Measurements from ENCODE around the gene POLA1.

The POLA1 gene

DNA sequence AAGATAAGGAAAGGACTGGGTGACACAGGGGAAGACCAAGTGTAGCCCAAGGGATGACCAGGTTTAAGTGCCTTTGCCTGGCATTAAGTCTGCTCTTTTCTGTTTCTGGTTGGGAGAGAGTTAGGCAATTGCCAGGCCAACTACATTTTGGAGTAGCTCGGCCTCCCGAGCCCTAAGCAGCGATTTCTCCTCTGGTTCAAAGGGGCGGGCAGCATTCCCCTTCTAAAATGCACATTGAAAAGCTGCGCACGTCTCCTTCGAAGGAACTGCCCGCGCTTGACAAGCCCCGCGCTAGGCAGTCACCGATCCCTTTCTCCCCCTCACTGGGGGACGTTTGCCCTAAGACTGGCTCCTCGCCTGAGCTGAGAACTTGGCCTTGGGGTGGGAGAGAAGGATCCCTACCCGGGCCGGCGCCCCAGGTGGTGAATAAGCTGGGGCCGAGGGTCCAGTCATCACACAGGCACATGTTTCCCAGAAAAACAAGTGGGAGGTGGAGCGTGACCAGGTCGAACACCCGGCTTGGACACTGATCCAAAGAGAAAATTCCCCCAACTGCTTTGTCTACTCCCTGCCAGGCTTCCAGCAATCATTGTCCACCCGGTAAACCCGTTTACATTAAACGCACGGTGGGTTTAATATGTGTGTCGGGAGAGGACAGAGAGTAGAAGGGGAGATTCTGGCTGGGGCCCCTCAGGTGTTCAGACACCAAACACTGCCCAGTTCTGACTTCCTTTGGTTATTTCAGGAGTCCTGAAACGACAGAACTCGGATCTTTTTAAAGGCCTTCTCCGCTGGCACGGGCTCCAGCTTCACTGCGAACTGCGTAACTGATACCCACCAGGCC, 318.1 kb downstream of the POLA1 start:
- DNase-seq, result no peak

DNA sequence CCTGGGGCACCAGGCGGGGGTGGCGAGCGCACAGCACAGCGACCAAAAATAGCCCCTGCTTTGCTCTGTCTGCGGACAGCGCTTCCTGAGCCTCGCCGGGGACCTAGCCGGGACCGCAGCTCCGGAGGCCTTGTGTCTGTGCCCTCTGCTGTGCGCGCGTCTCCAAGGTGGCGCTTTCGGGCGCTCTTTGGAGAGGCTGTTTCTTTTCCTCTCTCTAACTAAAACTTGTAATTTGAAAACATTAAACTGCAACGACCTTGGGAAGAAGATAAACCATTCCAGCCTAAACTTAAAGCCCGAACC, 318.7 kb downstream of the POLA1 start:
- no peak for DNase-seq

DNA sequence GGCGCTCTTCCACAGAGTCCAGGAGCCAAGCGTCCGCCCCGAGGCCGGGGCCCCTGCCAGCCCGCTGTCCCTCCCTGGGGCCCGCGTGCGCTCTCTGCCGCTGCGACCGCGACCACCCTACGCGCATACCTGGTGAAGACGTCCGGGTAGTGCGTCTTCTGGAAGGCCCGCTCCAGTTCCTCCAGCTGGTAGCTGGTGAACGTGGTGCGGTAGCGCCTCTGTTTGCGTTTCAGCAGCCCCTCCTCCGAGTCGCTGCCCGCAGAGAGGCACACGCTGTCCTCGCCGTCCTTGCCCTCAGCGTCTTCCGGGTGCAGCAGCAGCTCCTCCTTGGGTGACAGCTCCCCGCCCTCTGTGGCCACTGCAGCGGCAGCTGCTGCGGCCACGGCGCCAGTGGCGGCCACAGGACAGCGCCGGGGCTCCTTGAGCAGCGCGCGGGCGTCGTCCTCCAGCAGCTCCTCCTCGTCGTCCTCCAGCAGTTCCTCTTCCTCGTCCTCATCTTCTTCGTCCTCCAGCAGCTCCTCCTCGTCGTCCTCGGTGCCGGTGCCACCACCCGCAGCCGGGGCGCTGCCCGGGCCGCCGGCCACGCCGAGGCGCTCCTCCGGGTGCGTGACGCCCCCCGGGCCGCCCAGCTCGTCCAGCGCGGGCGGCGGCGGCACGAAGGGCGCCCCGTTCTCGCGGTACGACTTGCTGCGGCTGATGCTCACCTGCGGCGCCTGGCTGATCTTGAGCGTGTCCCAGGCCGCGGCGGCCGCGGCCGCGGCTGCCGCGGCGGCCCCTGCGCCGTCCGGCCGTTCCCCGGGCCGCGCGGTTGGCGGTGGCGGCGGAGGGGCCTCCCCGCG, 319.3 kb downstream of the POLA1 start:
- DNase-seq, result no peak

DNA sequence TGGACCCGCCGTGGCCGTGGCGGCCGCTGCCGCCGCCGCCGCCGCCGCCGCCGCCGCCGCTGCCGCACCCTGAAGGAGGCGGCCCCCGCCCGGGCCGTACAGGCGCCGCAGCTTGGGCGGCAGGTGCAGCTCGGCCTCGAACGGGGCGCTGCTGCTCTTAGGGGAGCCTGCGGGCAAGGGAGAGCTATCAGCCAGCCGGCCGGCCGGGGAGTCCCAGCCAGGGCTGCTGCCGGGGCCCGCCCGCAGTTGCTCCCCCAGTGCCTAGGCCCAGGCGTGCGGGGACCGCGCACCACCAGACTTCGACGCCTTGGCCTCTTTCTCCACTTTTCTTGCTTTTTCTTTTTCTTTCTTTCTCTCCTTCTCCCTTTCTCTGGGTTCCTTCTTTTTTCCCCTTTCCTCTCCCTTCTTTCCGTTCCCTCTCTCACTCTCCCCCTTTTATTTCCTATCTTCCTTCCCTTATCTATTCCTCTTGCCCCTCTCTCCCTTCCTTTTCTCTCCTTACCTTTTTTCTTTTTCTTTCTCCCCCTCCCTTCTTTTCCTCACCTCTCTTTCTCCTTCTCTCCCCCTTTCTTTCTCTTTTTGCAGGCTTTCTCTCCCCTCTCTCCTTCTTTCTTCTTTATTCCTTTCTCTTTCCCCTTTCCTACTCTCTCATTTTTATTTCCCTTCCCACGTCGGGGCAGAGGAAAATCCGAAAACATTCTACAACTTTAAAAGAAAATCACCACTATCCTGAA, 320.1 kb downstream of the POLA1 start:
- no peak for DNase-seq

DNA sequence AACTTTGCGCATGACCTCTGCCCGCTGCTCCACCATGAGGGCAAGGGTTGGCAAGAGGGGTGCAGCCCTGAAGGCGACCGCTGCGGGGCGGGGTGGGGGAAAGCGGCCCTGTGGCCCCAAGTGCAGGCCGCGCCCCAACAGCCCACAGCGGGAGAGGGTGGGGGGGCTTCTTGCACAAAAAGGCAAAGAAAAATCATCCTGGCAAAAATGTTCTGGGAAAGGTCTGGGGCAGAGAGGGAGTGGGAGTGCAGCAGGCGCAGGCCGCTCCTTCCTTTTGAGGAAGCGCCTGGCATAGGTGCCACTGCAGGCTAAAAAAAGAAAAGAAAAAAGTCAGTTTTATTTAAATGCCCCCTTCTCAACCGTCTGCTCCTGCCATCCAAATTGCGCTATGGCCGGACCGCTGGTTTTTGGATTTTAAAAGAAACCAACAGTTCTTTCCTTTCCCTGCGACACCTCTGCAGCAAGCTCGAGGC, 320.7 kb downstream of the POLA1 start:
- no peak for DNase-seq

DNA sequence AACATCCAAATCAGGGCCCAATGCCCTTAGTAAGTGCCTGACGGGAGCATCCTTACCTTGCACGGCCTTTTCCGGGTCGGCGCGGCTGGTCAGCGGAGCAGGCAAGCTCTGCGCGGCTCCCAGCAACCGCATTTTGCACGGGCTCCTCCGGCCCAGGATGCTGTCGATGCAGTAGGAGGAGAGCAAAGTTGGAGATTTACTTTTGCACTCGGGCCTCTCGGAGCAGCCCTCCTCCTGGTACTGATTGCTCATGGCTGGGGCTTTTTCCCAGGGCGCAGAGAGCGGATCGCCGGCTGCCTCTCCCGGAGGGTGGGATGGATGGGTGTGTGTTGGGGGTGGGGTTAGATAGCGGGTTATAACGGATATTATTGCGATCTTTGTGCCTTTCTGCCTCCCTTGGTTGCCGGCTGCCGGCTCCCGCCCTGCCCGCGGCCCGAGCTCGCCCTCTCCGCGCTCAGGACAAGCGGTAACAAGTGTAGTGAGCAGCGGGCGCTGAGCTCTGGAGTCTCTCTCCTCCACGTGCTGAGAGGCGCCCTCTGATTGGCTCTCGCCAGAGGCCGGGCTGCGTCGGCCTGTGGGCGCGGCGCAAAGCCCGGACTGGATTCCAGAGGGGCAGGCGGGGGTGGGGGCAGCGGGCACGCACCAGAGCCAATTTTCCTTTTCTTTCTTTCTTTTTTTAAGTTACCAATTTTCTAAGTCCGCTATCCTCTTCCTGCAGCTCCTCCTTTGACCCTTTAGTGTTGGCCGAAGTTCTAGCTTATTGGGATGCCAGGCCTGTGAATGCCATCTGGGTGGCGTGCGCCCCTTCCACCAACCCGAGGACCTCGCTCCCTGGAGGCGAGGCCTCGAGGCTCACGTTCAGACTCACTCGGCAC, 322.0 kb downstream of the POLA1 start, which contains the start of gene ARX:
TSS of gene ARX (minus strand) at position 480 of the 875 bp plus-strand sequence. CDS start at position 252, 228 bp downstream.
- DNase-seq, result peak; percentile 45

DNA sequence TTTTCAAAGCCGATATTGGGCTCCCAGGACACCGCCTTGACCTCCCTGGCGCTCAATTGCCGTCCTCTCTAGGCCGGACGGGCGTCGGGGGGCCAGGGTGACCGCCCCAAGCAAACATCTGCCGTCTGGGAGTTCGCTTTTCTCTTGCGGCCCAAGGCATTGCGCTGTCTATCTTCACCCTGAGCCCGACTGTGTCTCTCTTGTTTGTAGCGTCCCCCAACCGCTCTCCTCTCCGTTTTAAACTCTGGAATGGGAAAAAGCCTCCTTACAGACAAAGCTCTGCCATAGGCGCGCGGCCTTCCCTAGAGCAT, 322.6 kb downstream of the POLA1 start:
- no peak for DNase-seq

DNA sequence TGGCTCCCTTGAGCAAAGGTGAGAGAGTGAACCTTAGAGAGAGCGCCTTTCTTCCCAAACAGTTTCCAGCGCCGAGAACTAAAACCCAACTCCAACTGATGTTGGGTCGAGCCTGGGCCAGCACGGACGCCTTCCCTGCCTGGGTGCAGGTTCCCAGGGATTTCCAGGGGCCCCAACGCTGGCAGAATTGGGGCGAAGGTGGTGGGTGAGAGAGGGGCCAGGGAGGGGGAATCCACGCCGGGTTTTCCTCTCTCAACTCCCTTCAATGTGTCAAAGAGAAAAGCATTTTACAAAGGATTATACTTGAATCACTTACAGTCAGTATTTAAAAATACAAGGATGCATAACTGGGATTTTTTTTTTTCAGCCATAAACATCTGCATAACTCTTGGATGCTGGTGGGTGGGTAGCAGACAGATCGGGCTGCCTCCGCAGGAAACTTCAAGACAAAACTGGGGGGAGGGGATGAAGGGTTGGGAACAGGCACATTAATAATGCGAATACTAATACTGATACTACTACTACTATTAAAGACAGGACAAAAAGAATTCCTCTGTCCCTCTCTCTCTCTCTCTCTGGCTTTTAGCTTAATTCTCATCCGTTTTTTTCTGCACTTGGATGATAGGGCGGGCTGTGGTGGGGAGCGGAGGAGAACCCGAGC, 323.4 kb downstream of the POLA1 start:
- no peak for DNase-seq

DNA sequence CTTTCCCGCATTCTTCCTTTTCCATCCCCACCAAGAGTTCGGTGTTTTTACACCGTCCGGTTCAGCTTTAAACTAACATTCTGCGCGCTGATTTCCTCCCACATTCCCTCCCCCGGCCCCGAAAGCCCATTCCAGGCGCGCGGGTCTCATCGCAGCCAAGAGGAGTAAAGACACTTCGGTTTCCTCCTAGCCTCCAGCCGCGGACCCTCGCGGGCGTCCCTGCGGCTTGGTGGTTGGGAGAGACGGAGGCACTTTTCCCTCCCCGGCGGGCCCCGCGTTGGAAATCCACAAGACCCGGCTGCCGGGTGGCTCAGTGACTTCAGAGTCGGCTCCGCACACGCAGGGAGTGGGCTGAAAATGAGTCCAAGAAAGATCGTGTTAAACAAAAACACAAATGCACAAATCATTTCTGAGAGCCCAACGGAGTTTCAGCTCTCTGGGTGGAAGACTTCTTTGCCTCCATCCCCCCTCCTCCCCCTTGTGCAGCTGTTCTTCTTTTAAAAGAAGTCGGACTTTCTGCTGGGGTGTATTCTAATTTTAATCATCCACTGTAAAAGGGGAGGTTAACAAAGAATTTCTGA, 324.0 kb downstream of the POLA1 start:
- no peak for DNase-seq

DNA sequence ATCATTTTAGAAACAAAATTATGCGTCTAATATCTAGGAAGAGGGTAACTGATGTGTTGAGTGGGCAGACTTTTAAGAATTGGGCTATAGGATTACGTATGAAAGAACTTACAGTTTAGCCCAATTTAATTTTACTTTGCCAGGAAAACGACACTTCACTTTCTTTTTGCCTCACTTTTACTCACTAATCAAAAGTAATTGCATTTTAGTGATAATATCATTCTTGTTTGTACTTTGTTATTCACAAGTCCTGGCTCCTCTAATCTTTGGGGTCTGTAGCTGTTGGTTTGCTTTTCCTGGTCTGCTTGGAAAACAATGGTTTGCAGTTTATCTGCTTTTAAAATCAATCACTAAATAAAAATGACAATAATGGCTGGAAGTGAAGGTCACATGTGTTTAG, 325.0 kb downstream of the POLA1 start:
- DNase-seq, result no peak

DNA sequence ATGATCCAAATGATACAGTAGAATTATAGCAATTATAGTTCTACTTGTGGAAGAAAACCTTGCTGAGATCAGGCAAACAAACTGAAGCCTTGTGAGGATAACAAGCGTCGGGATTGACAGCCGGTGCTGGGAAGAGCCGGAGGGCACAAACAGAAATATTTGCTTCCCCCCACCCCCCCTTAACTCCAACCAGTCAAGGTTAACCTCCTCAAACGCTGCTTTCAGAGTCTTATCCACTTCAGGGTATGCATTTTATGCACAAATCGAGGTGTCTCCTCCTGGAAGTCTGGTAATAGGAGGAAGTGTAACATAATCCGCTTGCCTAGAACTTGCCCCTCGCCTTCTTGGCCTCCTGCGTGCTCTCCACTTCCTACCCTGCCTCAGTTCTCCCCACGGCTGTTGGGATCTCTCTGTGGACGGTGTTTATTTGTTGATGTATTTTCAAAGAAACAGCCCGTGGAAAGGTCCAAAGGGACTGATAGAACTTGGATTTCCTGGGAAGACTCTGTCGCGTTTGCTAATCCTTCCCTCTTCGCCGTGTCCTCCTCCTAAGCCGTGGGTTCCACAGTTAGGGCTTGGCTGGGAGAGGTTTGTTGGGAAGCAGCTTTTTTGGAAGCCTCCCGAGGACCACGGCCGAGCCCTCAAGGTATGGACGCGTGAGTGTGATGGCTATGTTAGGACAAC, 326.1 kb downstream of the POLA1 start:
- DNase-seq, result no peak

DNA sequence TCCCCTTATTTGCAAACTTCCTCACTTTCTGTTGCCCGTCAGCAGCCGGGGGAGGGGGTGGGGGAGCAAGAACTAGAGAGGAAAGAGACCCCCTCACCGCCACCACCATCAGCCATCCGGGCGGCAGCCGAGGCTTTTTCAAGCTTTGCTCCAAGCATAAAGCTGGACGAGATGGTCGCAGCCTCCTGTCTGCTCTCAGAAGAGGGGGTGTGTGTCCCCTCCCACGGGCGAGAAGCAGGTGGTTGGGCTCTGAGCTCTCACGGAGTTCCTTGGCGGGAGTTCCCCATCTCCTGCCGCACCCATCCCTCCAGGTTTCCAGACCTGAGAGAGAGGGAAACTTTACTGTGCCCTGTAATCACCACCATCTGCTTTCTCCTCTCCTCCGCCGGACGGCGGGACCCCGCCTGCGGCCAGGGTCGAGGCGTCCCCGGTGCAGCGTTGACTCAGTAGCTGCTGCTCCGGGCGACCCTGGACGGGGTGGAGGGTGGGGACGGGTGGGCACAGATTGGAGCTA, 326.7 kb downstream of the POLA1 start:
- no peak for DNase-seq

DNA sequence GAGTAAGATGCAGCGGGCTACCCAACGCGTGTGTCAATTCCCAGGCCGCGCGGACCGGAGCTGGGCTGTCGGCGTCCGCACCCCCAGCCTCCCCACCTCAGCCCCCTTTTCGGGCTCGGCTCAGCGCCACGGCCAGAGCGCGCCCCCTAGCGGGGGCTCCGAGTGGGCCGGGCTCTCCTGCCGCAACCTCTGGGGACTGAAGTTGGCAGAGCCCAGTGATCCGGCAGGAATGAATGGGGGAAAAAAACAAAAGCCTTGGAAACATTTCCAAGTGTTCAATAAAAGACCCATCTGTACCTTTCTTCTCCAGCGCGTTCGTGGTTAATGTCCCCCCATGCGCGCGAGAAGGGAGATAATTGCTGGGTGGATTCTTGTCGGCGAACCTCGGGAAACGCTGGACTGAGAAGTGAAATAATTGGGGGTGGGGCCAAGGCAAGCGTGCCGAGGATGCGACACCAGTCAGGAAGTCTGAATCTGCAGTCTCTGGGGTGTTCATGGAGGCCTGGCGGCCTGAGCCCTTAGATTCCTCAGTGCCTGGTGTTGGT, 327.3 kb downstream of the POLA1 start:
- DNase-seq, result peak; percentile 48

DNA sequence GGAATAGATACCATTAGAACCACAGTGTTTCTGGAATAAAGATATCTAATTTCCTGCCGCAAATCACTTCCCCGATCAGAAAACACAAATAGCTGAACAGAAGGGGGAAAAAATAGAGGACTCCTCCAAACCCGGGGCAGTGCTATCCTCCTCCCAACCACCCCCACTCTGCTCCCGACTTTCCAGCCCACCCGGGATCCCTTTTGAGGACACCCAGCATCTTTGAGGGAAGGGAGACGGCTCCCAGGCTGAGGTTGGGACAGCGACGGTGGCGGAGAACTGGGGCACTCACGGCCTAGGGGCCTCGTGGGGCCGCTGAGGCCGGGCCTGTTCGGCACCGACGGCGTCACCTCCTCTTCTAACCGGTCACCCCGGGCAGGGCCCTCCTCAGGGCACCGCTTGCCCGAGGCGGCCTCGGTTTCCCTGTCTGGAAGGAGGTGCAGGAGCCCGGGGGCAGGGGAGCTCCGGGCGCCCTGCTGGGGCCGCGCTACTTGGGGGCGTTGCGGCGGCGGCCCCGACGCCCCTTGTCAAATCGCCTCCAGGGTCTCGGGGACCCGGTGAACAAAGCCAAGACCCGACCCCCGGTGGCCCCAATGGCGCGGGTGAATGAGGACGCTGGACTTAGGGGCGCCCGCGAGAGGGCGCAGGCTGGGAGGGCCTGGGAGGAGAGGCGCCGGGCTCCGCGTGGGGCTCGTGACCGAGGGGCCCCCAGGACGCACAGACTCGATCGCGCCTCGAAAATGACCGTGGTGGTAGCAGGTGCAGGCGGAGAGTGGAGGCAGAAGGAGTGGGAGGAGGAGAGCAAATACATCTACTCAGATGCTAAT, 329.0 kb downstream of the POLA1 start:
- DNase-seq, result no peak

DNA sequence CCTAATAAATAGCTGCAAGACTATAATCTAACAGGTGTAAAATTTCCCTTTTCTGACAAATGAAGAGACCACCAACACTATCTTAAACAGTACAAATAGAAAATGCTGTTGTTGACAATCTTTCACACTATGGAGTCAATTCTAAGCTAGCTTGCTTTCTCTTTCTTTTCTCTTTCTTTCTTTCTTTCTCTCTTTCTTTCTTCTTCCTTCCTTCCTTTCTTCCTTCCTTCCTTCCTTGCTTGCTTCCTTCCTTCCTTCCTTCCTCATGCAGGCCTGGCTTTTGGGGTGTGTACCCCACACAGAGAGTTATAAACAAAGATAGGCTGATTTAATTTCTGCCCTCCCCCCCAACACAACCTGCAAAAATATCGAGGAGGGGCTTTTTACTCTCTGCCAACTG, 330.2 kb downstream of the POLA1 start:
- DNase-seq, result no peak

DNA sequence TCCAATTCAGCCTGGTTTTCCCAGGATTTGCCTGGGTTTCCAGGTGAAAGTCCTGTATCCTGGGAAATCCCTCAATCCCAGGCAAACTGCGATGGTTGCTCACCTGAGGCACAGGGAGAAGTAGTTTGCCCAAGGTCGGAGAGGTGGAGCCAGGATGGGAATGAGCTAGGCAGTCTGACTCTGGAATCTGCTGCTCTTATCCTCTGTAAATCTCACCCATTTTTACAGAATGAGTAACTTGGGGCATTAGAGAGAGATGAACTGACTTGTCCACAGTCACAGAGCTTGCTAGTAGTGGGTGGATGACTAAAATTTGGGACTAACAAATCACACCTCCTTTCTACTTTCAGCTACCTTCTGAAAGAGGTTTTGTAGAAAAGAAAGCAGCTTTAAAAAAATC, 331.9 kb downstream of the POLA1 start:
- DNase-seq, result no peak

DNA sequence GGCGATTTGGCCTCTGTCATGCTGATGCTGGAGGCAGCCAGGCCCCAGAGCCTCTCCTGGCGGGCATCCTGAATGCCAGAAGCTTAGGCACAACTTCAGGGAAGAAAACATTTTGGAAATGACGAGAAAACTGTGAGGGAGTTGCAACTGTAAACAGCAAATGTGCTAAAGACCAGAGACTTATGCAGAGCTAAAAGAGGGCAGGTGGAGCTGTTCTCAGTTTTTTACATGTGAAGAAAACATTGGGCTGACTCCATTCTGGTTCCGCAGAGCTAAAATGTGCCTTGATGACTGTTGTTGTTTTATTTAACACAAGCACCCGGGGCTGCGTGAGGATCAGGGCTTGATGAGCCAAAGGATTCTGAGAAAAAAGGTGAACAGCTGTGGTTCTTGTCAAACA, 332.9 kb downstream of the POLA1 start:
- DNase-seq, result no peak

DNA sequence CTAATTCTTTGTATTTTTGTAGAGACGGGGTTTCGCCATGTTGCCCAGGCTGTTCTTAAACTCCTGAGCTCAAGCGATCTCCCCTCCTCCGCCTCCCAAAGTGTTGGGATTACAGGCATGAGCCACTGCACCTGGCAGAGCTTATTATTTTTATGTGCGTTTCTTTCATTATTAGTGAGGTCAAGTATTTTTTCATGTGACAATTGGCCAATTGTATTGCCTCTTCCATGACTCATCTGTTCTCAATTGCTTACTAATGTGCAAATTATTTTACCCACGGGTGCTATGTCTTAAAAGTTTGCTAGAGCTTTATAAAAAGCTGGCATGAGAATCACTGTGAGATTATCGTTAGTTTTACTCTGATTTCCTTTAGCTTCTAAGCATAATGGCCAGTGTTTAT, 335.0 kb downstream of the POLA1 start:
- no peak for DNase-seq

DNA sequence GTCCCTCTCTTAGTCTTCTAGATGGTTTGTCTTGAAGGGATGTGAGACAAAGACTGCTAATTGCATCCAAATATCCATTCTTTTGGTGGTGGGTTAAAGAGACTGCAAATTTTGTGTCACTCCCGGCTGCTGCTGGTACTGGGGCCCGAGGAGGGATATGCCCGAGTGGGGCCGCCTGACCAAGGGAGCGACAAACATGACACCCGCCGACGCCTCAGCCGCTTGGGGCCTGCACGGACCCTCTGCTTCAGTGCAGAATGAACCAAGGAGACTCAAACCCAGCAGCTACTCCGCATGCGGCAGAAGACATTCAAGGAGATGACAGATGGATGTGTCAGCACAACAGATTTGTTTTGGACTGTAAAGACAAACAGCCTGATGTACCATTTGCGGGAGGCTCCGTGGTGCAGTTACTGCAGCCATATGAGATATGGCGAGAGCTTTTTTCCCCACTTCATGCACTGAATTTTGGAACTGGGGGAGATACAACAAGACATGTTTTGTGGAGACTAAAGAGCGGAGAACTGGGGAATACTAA, 335.6 kb downstream of the POLA1 start:
- DNase-seq, result no peak
